BJ (cell line): ENCODE measurements around the gene EYA3. TPM values are rescaled to one million over a fixed set of nuclear protein-coding genes. Genes with fewer than 3 reads are reported as not detected.

Source experiments
- CTCF ChIA-PET: fragments of 350-600 bp; formaldehyde crosslinking; extraction: SDS; loops from one replicate; lab custom pipeline; 2021; ENCODE audit warnings: antibody characterized with exemption, inconsistent platforms; lab: Yijun Ruan, JAX
- POLR2A ChIA-PET: fragments of 300-600 bp; sonication (Branson Sonifier 250); formaldehyde crosslinking; extraction: SDS; loops from one replicate; lab custom pipeline; 2021; ENCODE audit warnings: antibody characterized with exemption; lab: Charles Lee
- DNase-seq: peaks from one replicate; pipeline ENCODE4 v3.0.0-alpha.2; 2011; ENCODE audit warnings: low read depth
- H3K27me3 ChIP-seq: 2 replicates; pipeline ENCODE4 v1.6.0; 2011; ENCODE audit warnings: low read length; ENCODE audit not compliant: control insufficient read depth, insufficient read depth
- H3K36me3 ChIP-seq: 2 replicates; pipeline ENCODE4 v1.5.1; 2011; ENCODE audit warnings: low read length; ENCODE audit not compliant: control insufficient read depth, insufficient read depth
- H3K4me3 ChIP-seq: 2 replicates; pipeline ENCODE4 v1.5.1; 2011; ENCODE audit warnings: low read depth, mild to moderate bottlenecking, control low read depth, low read length
- CTCF ChIP-seq: IDR thresholded peaks from 2 replicates; pipeline ENCODE4 v1.5.1; 2011; ENCODE audit warnings: low read depth, mild to moderate bottlenecking, control low read depth, inconsistent platforms, low read length, moderate library complexity; ENCODE audit not compliant: insufficient read depth
- polyA plus RNA-seq: library from polyadenylated mRNA; depleted of rRNA; stranded (reverse); fragments of >200 nt; gene quantifications from 2 replicates; pipeline ENCODE4 v1.2.3, GENCODE V29; 2011

The EYA3 gene
- polyA plus RNA-seq, 1 experiment: 8.6 TPM

GRCh38 chr1:28083876-28084275 is 4.5 kb downstream of the EYA3 start:
- Histone ChIP-seq H3K4me3 (no peak overlapping the region), H3K27me3 (no peaks in the 10 kb centered on the region), H3K36me3 (no peaks in the 10 kb centered on the region; the same call in 1 of the 2 replicates)
- TF ChIP-seq CTCF: no peak
- ChIA-PET CTCF (interaction anchor here (1.1 to 1.2 kb wide), 2 partner anchors 12 to 17 kb away, joined by 3 read pairs; no protein-coding TSS in a partner anchor), POLR2A (no interaction called here)
- DNase-seq: no peak

GRCh38 chr1:28078680-28079626 is 9.5 kb downstream of the EYA3 start:
- ChIA-PET CTCF (interaction anchor here (1.0 to 1.6 kb wide), 3 partner anchors 9 to 130 kb away, joined by 3 to 7 read pairs (median 3); partner anchors contain the start of gene EYA3), POLR2A (no interaction called here)
- DNase-seq: no peak
- H3K27me3 ChIP-seq: no peaks in the 10 kb centered on the region
- no peak overlapping the region for H3K4me3 ChIP-seq
- H3K36me3 ChIP-seq: no peaks in the 10 kb centered on the region; the same call in 1 of the 2 replicates
- TF ChIP-seq CTCF: no peak

GRCh38 chr1:28078262-28078661 is 10.1 kb downstream of the EYA3 start:
- Histone ChIP-seq H3K4me3 (no peak overlapping the region), H3K27me3 (no peaks in the 10 kb centered on the region), H3K36me3 (no peaks in the 10 kb centered on the region; the same call in 1 of the 2 replicates)
- no peak for DNase-seq
- POLR2A ChIA-PET: no interaction called here
- CTCF ChIA-PET: interaction anchor here (0.7 to 1.6 kb wide), 5 partner anchors 10 to 220 kb away, joined by 3 to 7 read pairs (median 3); partner anchors contain the start of gene EYA3
- TF ChIP-seq CTCF: no peak

- no peaks in the 10 kb centered on the region for H3K36me3 ChIP-seq
- ChIA-PET POLR2A (no interaction called here), CTCF (interaction anchor here (1.1 kb wide), 1 partner anchor 16 kb away, joined by 4 read pairs; no protein-coding TSS in a partner anchor)
- H3K4me3 ChIP-seq: no peak overlapping the region
- H3K27me3 ChIP-seq: no peaks in the 10 kb centered on the region
- TF ChIP-seq CTCF: no peak
- no peak for DNase-seq
These were observed 13.4 kb downstream of the EYA3 start for GRCh38 chr1:28074892-28075511.

GRCh38 chr1:28073867-28074266 is 14.5 kb downstream of the EYA3 start:
- no peak for DNase-seq
- no peak overlapping the region for H3K4me3 ChIP-seq
- CTCF ChIA-PET: no interaction called here
- no peaks in the 10 kb centered on the region for H3K27me3 ChIP-seq
- no peak for TF ChIP-seq CTCF
- H3K36me3 ChIP-seq: no peaks in the 10 kb centered on the region
- POLR2A ChIA-PET: no interaction called here
